Measurements from ENCODE around the gene TTBK1.

The TTBK1 gene

GRCh38 chr6:43290339-43290904, 47.1 kb downstream of the TTBK1 start:
- in situ Hi-C loops (cut with HindIII; ENCODE audit: low sequenced_read_pairs), result no loop called here
- DNase-seq (ENCODE audit: low read depth), result no peak
- H3K4me3 ChIP-seq (ENCODE audit: low read depth, low read length), result no peak overlapping the region
- no peak for TF ChIP-seq CTCF (IDR thresholded peaks at IDR 0.05; ENCODE audit: low read depth, low read length, missing control alignments)

- no peak for TF ChIP-seq CTCF (IDR thresholded peaks at IDR 0.05; ENCODE audit: low read depth, low read length, missing control alignments)
- in situ Hi-C loops (cut with HindIII; ENCODE audit: low sequenced_read_pairs), result no loop called here
- no peak overlapping the region for H3K4me3 ChIP-seq (ENCODE audit: low read depth, low read length)
- DNase-seq (ENCODE audit: low read depth), result no peak
Measured at GRCh38 chr6:43290905-43291355, 47.6 kb downstream of the TTBK1 start.

- no peak for DNase-seq (ENCODE audit: low read depth)
- in situ Hi-C loops (cut with HindIII; ENCODE audit: low sequenced_read_pairs), result no loop called here
- no peak overlapping the region for H3K4me3 ChIP-seq (ENCODE audit: low read depth, low read length)
- no peak for TF ChIP-seq CTCF (IDR thresholded peaks at IDR 0.05; ENCODE audit: low read depth, low read length, missing control alignments)
Measured at GRCh38 chr6:43291708-43292107, 48.4 kb downstream of the TTBK1 start.

- no peak for TF ChIP-seq CTCF (IDR thresholded peaks at IDR 0.05; ENCODE audit: low read depth, low read length, missing control alignments)
- no peak overlapping the region for H3K4me3 ChIP-seq (ENCODE audit: low read depth, low read length)
- in situ Hi-C loops (cut with HindIII; ENCODE audit: low sequenced_read_pairs), result no loop called here
- DNase-seq (ENCODE audit: low read depth), result no peak
Measured at GRCh38 chr6:43292341-43292740, 49.1 kb downstream of the TTBK1 start.

- in situ Hi-C loops (cut with HindIII; ENCODE audit: low sequenced_read_pairs), result no loop called here
- no peak overlapping the region for H3K4me3 ChIP-seq (ENCODE audit: low read depth, low read length)
- TF ChIP-seq CTCF (IDR thresholded peaks at IDR 0.05; ENCODE audit: low read depth, low read length, missing control alignments), result no peak
- DNase-seq (ENCODE audit: low read depth), result no peak
Measured at GRCh38 chr6:43292763-43293318, 49.6 kb downstream of the TTBK1 start.

GRCh38 chr6:43293698-43294097, 50.4 kb downstream of the TTBK1 start:
- no peak overlapping the region for H3K4me3 ChIP-seq (ENCODE audit: low read depth, low read length)
- TF ChIP-seq CTCF (IDR thresholded peaks at IDR 0.05; ENCODE audit: low read depth, low read length, missing control alignments), result no peak
- in situ Hi-C loops (cut with HindIII; ENCODE audit: low sequenced_read_pairs), result no loop called here
- no peak for DNase-seq (ENCODE audit: low read depth)
